OCI-LY1 (cell line): ENCODE results near the gene SALL1.

ENCODE experiments used
- EZH2 ChIP-seq: fragments of 200-600 bp; sonication (generic), shearing (Covaris generic); IDR thresholded peaks from 2 replicates; pipeline ENCODE4 v1.8.0; 2017; ENCODE audit warnings: borderline replicate concordance, mixed run types, mild to moderate bottlenecking, antibody characterized with exemption, low read length, moderate library complexity, mixed read lengths
- TF ChIP-seq, protein P1 (sequence below): fragments of 200-600 bp; sonication (generic), shearing (Covaris generic); IDR thresholded peaks from 2 replicates; pipeline ENCODE4 v1.5.1; 2017; ENCODE audit warnings: mild to moderate bottlenecking, antibody characterized with exemption, low read length, moderate library complexity, mixed read lengths

GRCh38 chr16:51157698-51158097, 6.6 kb upstream of the SALL1 start:
- TF ChIP-seq, protein P1, sequence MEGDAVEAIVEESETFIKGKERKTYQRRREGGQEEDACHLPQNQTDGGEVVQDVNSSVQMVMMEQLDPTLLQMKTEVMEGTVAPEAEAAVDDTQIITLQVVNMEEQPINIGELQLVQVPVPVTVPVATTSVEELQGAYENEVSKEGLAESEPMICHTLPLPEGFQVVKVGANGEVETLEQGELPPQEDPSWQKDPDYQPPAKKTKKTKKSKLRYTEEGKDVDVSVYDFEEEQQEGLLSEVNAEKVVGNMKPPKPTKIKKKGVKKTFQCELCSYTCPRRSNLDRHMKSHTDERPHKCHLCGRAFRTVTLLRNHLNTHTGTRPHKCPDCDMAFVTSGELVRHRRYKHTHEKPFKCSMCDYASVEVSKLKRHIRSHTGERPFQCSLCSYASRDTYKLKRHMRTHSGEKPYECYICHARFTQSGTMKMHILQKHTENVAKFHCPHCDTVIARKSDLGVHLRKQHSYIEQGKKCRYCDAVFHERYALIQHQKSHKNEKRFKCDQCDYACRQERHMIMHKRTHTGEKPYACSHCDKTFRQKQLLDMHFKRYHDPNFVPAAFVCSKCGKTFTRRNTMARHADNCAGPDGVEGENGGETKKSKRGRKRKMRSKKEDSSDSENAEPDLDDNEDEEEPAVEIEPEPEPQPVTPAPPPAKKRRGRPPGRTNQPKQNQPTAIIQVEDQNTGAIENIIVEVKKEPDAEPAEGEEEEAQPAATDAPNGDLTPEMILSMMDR: no peak
- TF ChIP-seq EZH2: no peak
